Measurements from ENCODE around the gene TRIM39. TPM values are rescaled to one million over a fixed set of nuclear protein-coding genes. Genes with fewer than 3 reads are reported as not detected.

The TRIM39 gene
- total RNA-seq, 4 donors from 2014 or later = 12.3 to 21.5 (median 14.9) TPM

DNA sequence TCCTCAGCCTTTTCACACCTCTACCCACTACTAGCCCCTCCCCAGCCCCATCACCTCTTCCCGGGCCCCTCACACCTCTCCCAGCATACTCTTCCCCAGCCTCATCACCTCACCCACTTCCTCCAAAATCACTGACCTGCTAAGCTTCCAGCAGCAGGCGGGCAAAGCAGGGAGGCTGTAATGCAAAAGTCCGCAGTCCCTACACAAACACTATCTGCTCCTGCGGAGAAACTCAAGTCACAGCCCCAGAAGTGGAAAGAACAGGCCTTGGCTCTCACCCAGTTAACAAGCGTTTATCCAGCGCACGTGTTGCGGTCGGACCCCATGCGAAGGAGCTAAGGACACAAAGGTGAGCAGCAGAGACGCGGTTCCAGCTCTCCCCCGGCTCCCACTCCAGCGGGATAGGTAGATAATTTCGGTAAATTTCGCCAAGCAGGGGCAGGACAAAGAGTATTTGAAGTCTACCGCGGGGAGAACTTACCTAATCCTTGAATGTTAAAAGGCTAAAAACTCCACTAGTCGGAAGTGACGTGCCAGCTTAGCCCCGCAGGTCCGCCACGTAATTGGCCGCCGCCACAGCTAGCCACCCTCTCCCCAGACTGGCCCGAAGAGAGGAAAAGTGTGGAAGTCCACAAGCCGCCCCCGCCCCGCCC lies 728 bp upstream of the TRIM39 start:
- Histone ChIP-seq H3K27me3 (no peaks in the 10 kb centered on the region), H3K4me3 (peak overlapping the region; percentile 80 to 91 (median 88)), H3K9me3 (no peaks in the 10 kb centered on the region), H3K36me3 (peaks cover 0 to 24% of the 10 kb centered on the region in 2 donors), H3K27ac (peak overlapping the region; percentile 94 to 98 (median 96)), H3K4me1 (peaks cover 32 to 33% of the 10 kb centered on the region in 2 donors)
- DNase-seq = peak in 1 of 2 donors; percentile 50
- TF ChIP-seq POLR2A (IDR thresholded peaks at IDR 0.05) (no peak), CTCF (IDR thresholded peaks at IDR 0.05 in 4 of 5, conservative IDR thresholded peaks at IDR 0.05 in 1 of 5) (no peak)
- intact Hi-C loops (cut with DNase I; ENCODE audit: low total_unique reads) (loop anchor here (2.0 to 5.0 kb wide), 3 partner anchors 19 to 259 kb away; partner anchors contain the start of genes PPP1R11, RPP21 and TRIM26), in situ Hi-C loops (cut with MboI; ENCODE audit: low sequenced_read_pairs in 4 of 4) (loop anchor here in 2 of 4 donors (10.0 to 25.0 kb wide), 2 partner anchors 111 to 264 kb away; partner anchors contain the start of genes POLR1H (in 2 of the 2), PPP1R11 (in 2 of the 2) and TRIM26 (in 1 of the 2))
- peak; percentile 68 to 81 for ATAC-seq

DNA sequence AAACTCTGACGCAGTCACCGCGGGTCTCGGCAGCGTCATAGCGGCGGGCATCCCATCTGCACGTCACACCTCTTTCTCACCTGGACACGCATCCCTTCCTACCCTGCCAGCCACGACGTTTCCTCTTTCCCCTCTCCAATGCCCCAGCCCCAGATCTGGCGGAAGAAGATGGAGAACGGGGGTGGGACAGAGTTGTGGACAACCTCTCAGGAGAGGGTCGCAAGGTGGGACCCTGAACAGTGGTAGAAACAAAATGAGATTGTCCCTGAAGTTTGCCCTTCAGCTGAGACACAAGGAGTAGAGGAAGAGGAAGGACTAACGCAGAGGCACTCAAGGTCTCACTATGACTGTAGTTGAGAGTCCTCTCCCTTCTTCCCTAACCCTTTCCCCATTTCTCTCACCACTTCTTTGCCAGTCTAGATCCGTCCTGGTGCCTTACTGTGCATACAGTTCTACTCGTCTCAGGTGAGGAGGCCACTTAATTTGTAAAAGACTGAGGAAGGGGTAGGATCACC lies 562 bp downstream of the TRIM39 start:
- ATAC-seq (peak; percentile 5 to 11), DNase-seq (no peak)
- no peak for TF ChIP-seq POLR2A (IDR thresholded peaks at IDR 0.05)
- no peak for TF ChIP-seq CTCF (IDR thresholded peaks at IDR 0.05 in 4 of 5, conservative IDR thresholded peaks at IDR 0.05 in 1 of 5)
- intact Hi-C loops (cut with DNase I; ENCODE audit: low total_unique reads) (loop anchor here (2.0 to 5.0 kb wide), 3 partner anchors 18 to 260 kb away; partner anchors contain the start of genes PPP1R11, RPP21 and TRIM26), in situ Hi-C loops (cut with MboI; ENCODE audit: low sequenced_read_pairs in 4 of 4) (loop anchor here in 2 of 4 donors (10.0 to 25.0 kb wide), 2 partner anchors 112 to 265 kb away; partner anchors contain the start of genes POLR1H (in 2 of the 2), PPP1R11 (in 2 of the 2) and TRIM26 (in 1 of the 2))
- no peaks in the 10 kb centered on the region for H3K9me3 ChIP-seq
- peaks cover 24 to 26% of the 10 kb centered on the region in 2 donors for H3K4me1 ChIP-seq
- no peaks in the 10 kb centered on the region for H3K27me3 ChIP-seq
- peak overlapping the region; percentile 94 to 98 (median 96) for H3K27ac ChIP-seq
- H3K4me3 ChIP-seq = peak overlapping the region; percentile 80 to 91 (median 88)
- H3K36me3 ChIP-seq = peaks cover 0 to 37% of the 10 kb centered on the region in 2 donors

DNA sequence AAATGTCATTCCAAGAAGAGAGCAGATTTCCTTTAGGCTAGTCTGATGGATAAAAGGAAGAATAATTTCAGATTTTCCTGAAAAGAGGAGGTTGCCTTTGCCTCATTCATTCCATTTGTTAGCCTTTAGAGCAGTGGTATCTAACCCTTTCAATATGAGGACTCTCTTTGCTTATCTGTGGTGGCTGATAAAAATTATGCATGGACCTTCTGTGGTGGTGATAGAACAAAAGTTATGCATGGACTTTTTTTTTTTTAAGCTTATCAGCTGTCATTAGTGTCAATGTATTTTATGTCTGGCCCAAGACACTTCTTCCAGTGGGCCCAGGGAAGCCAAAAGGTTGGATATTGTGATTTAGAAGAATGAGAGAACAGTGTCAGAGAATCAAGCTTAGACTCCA lies 1.7 kb downstream of the TRIM39 start:
- TF ChIP-seq CTCF (IDR thresholded peaks at IDR 0.05 in 4 of 5, conservative IDR thresholded peaks at IDR 0.05 in 1 of 5) = no peak
- no peak for TF ChIP-seq POLR2A (IDR thresholded peaks at IDR 0.05)
- H3K4me3 ChIP-seq = no peak overlapping the region
- in situ Hi-C loops (cut with MboI; ENCODE audit: low sequenced_read_pairs in 4 of 4) = loop anchor here in 2 of 4 donors (10.0 to 25.0 kb wide), 2 partner anchors 114 to 266 kb away; partner anchors contain the start of genes POLR1H (in 2 of the 2), PPP1R11 (in 2 of the 2) and TRIM26 (in 1 of the 2)
- ATAC-seq (no peak), DNase-seq (no peak)
- intact Hi-C loops (cut with DNase I; ENCODE audit: low total_unique reads) = loop anchor here (5.0 kb wide), 1 partner anchor 261 kb away; the partner anchor contains the start of gene PPP1R11
- no peaks in the 10 kb centered on the region for H3K27me3 ChIP-seq
- H3K4me1 ChIP-seq = peaks cover 22 to 24% of the 10 kb centered on the region in 2 donors
- H3K27ac ChIP-seq = no peak overlapping the region
- peaks cover 0 to 45% of the 10 kb centered on the region in 2 donors for H3K36me3 ChIP-seq
- H3K9me3 ChIP-seq = no peaks in the 10 kb centered on the region

DNA sequence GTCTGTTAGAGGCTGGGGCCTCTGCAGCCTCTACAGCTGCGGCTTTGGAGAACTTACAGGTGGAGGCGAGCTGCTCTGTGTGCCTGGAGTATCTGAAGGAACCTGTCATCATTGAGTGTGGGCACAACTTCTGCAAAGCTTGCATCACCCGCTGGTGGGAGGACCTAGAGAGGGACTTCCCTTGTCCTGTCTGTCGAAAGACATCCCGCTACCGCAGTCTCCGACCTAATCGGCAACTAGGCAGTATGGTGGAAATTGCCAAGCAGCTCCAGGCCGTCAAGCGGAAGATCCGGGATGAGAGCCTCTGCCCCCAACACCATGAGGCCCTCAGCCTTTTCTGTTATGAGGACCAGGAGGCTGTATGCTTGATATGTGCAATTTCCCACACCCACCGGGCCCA lies 2.6 kb downstream of the TRIM39 start:
- in situ Hi-C loops (cut with MboI; ENCODE audit: low sequenced_read_pairs in 4 of 4) = loop anchor here in 2 of 4 donors (10.0 to 25.0 kb wide), 2 partner anchors 115 to 267 kb away; partner anchors contain the start of genes POLR1H (in 2 of the 2), PPP1R11 (in 2 of the 2) and TRIM26 (in 1 of the 2)
- intact Hi-C loops (cut with DNase I; ENCODE audit: low total_unique reads) = loop anchor here (5.0 kb wide), 1 partner anchor 262 kb away; the partner anchor contains the start of gene PPP1R11
- H3K27me3 ChIP-seq = no peaks in the 10 kb centered on the region
- H3K36me3 ChIP-seq = peaks cover 0 to 53% of the 10 kb centered on the region in 2 donors
- H3K4me1 ChIP-seq = peaks cover 19 to 24% of the 10 kb centered on the region in 2 donors
- DNase-seq (no peak), ATAC-seq (no peak)
- H3K27ac ChIP-seq = no peak overlapping the region
- H3K4me3 ChIP-seq = no peak overlapping the region
- no peaks in the 10 kb centered on the region for H3K9me3 ChIP-seq
- TF ChIP-seq POLR2A (IDR thresholded peaks at IDR 0.05) (no peak), CTCF (IDR thresholded peaks at IDR 0.05 in 4 of 5, conservative IDR thresholded peaks at IDR 0.05 in 1 of 5) (no peak)
